Panc1 (cell line): ENCODE data around the gene SPIB. TPM values are rescaled to one million over a fixed set of nuclear protein-coding genes. Genes with fewer than 3 reads are reported as not detected.

Experiments
- ATAC-seq: fragments of 200-7000 bp; cut with Tn5 transposase; 2 replicates; pipeline ENCODE4 v1.9.1; 2020; ENCODE audit warnings: mild to moderate bottlenecking, moderate library complexity
- BruUV-seq: library from RNA; stranded (reverse); fragments of 400-500 nt; replicated peaks from 2 replicates; lab custom pipeline; 2021; lab: Mats Ljungman, UMichigan
- CTCF ChIA-PET: fragments of 300-600 bp; sonication (Branson Sonifier 250); formaldehyde crosslinking; loops from one replicate; lab custom pipeline; 2022; ENCODE audit warnings: antibody characterized with exemption; lab: Charles Lee
- POLR2A ChIA-PET: fragments of 300-600 bp; sonication (Branson Sonifier 250); formaldehyde crosslinking; loops from one replicate; lab custom pipeline; 2022; ENCODE audit warnings: antibody characterized with exemption; lab: Charles Lee
- DNase-seq: peaks from one replicate; pipeline ENCODE4 v3.0.0-alpha.2; 2010; ENCODE audit warnings: low read depth, low spot score
- H3K27ac ChIP-seq: 2 replicates; pipeline ENCODE4 v1.5.1; 2011; ENCODE audit warnings: mild to moderate bottlenecking, low read length, inconsistent platforms
- H3K27me3 ChIP-seq: fragments of 200-500 bp; sonication (Bioruptor generic); 2 replicates; pipeline ENCODE4 v1.6.0; 2014; ENCODE audit warnings: low read length, inconsistent platforms; ENCODE audit not compliant: control insufficient read depth, insufficient read depth
- H3K36me3 ChIP-seq: fragments of 200-500 bp; sonication (Bioruptor generic); 2 replicates; pipeline ENCODE4 v1.5.1; 2014; ENCODE audit warnings: inconsistent platforms, mild to moderate bottlenecking, low read length, moderate library complexity; ENCODE audit not compliant: control insufficient read depth, insufficient read depth
- H3K4me1 ChIP-seq: 2 replicates; pipeline ENCODE4 v1.5.1; 2011; ENCODE audit warnings: inconsistent platforms, mild to moderate bottlenecking, low read length, moderate library complexity; ENCODE audit not compliant: control insufficient read depth, insufficient read depth
- H3K4me3 ChIP-seq, 2 experiments: 2 replicates each; pipeline ENCODE4 v1.5.1; 2011 to 2012; ENCODE audit warnings: low read depth in 2 of 2, low read length in 2 of 2, mild to moderate bottlenecking in 2 of 2, inconsistent platforms in 1 of 2, moderate library complexity in 1 of 2
- H3K9me3 ChIP-seq: fragments of 200-500 bp; sonication (Bioruptor generic); 2 replicates; pipeline ENCODE4 v1.5.1; 2014; ENCODE audit warnings: low read depth, mild to moderate bottlenecking, inconsistent platforms, low read length, moderate library complexity; ENCODE audit not compliant: control insufficient read depth, insufficient read depth
- POLR2AphosphoS5 ChIP-seq: IDR thresholded peaks from 2 replicates; pipeline ENCODE4 v1.6.1; 2012; ENCODE audit warnings: mild to moderate bottlenecking, low read depth, low read length, moderate library complexity
- SIN3A ChIP-seq: IDR thresholded peaks from 2 replicates; pipeline ENCODE4 v1.6.1; 2012; ENCODE audit warnings: low read depth, mild to moderate bottlenecking, low read length, moderate library complexity, borderline replicate concordance; ENCODE audit not compliant: insufficient read depth
- TCF7L2 ChIP-seq: IDR thresholded peaks from 2 replicates; pipeline ENCODE4 v1.6.1; 2011; ENCODE audit warnings: mild to moderate bottlenecking, low read depth, low read length, inconsistent platforms
- in situ Hi-C: cut with HindIII; loops from 2 replicates; pipeline ENCODE4 v1.10.0; 2016; ENCODE audit warnings: low sequenced_read_pairs, low pct_unique_long_range_greater_than_20kb
- intact Hi-C: fragments of 100-400 bp; cut with micrococcal nuclease; formaldehyde crosslinking; loops from one replicate; pipeline ENCODE4 v1.10.0; 2022; ENCODE audit not compliant: unreplicated experiment
- total RNA-seq: library from RNA; stranded (reverse); gene quantifications from one replicate; pipeline ENCODE4 v1.2.1, GENCODE V29; 2021; ENCODE audit not compliant: unreplicated experiment
- TF ChIP-seq, protein P1 (sequence below): fragments of 450-650 bp; IDR thresholded peaks from 2 replicates; pipeline ENCODE4 v1.5.1; 2017; ENCODE audit warnings: mild to moderate bottlenecking
- TF ChIP-seq, protein P2 (sequence below), 2 experiments: IDR thresholded peaks; 2 replicates each; pipeline ENCODE4 v1.6.1; 2011 to 2012; ENCODE audit warnings: low read depth in 2 of 2, control low read depth in 1 of 2, low read length in 1 of 2, mild to moderate bottlenecking in 1 of 2, moderate library complexity in 1 of 2; ENCODE audit not compliant: insufficient read depth in 1 of 2

SPIB gene
- total RNA-seq, 1 experiment from 2014 or later = not detected

DNA sequence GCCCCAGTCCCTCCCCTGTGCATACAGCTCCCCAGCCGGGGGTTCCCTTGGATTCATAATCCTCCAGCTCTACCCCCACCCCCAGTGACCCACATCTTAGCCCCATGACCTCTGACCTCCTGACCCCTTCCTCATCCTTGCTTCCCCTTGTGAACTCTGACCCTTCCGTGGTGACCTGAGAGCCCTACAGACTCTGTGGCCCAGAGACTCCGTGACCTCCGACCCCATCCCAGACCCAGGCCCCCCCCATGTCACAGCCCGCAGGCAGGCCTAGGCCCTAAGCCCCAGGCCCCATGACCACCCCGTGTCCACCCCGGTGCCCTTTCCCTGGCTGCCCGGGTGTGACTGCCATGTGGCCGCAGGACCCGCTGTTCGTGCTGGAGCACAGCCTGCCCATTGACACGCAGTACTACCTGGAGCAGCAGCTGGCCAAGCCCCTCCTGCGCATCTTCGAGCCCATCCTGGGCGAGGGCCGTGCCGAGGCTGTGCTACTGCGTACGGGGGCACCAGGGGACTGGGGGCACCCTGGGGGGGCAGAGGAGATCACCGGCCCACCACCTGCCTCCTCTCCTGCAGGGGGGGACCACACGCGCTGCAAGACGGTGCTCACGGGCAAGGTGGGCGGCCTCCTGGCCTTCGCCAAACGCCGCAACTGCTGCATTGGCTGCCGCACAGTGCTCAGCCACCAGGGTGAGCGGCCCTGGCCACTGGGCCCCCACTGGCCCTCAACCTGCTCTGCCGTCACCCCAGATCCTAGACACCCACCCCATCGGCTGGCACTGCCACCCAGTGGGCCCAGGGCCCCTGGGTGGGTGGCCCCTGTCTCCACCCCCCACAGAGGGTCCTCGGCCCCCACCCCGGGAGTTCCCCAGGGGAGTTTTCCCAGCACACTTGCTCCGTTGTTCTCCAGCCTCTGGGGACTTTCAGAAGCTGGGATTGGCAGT lies 2.4 kb upstream of the SPIB start:
- BruUV-seq = no TSS peak
- peak; percentile 36 for ATAC-seq
- intact Hi-C loops = no loop called here

DNA sequence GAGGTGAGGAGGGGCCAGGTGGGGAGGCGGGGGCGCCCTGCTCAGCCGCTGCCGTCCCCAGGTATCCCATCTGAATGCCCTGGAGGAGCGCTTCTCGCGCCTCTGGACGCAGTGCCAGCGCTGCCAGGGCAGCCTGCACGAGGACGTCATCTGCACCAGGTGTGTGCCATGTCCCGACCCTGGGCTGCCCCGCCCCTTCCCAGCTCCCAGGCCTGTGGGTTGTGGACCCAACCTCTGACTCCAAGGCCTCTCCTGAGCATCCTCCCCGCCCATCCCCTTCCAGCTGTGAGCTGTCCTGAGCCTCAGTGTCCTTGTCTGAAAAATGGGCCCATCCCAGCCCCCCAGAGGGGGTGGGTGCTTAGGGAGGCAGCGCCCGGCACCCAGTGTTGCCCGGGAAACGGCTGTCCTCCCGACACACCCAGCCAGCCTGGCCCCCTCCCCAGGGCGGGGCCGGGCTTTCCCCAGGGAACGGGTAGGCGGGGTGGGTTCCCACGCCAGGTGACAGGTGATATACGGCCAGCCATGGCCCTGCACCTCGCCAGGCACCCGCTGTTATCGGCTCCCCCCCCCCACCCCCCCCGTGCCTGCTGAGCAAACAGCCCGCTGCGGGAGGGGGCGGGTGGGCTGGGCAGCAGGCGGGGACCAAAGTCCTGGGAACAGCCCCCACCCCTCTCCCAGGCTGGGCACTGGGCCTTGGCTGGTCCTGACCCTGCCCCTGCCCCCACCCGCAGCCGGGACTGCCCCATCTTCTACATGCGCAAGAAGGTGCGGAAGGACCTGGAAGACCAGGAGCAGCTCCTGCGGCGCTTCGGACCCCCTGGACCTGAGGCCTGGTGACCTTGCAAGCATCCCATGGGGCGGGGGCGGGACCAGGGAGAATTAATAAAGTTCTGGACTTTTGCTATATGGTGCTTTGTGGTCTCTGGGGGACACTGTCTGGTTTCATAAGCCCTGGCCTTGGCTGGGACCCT lies 1.3 kb upstream of the SPIB start:
- H3K27me3 ChIP-seq = no peaks in the 10 kb centered on the region
- POLR2A ChIA-PET = interaction anchor here (0.6 kb wide), 1 partner anchor 394 kb away, joined by 11 read pairs; no protein-coding TSS in a partner anchor
- no peak overlapping the region for H3K4me3 ChIP-seq
- TF ChIP-seq, protein P1, sequence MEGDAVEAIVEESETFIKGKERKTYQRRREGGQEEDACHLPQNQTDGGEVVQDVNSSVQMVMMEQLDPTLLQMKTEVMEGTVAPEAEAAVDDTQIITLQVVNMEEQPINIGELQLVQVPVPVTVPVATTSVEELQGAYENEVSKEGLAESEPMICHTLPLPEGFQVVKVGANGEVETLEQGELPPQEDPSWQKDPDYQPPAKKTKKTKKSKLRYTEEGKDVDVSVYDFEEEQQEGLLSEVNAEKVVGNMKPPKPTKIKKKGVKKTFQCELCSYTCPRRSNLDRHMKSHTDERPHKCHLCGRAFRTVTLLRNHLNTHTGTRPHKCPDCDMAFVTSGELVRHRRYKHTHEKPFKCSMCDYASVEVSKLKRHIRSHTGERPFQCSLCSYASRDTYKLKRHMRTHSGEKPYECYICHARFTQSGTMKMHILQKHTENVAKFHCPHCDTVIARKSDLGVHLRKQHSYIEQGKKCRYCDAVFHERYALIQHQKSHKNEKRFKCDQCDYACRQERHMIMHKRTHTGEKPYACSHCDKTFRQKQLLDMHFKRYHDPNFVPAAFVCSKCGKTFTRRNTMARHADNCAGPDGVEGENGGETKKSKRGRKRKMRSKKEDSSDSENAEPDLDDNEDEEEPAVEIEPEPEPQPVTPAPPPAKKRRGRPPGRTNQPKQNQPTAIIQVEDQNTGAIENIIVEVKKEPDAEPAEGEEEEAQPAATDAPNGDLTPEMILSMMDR = no peak
- TF ChIP-seq, protein P2, sequence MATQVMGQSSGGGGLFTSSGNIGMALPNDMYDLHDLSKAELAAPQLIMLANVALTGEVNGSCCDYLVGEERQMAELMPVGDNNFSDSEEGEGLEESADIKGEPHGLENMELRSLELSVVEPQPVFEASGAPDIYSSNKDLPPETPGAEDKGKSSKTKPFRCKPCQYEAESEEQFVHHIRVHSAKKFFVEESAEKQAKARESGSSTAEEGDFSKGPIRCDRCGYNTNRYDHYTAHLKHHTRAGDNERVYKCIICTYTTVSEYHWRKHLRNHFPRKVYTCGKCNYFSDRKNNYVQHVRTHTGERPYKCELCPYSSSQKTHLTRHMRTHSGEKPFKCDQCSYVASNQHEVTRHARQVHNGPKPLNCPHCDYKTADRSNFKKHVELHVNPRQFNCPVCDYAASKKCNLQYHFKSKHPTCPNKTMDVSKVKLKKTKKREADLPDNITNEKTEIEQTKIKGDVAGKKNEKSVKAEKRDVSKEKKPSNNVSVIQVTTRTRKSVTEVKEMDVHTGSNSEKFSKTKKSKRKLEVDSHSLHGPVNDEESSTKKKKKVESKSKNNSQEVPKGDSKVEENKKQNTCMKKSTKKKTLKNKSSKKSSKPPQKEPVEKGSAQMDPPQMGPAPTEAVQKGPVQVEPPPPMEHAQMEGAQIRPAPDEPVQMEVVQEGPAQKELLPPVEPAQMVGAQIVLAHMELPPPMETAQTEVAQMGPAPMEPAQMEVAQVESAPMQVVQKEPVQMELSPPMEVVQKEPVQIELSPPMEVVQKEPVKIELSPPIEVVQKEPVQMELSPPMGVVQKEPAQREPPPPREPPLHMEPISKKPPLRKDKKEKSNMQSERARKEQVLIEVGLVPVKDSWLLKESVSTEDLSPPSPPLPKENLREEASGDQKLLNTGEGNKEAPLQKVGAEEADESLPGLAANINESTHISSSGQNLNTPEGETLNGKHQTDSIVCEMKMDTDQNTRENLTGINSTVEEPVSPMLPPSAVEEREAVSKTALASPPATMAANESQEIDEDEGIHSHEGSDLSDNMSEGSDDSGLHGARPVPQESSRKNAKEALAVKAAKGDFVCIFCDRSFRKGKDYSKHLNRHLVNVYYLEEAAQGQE (IDR thresholded peaks at IDR 0.05; ENCODE audit: insufficient read depth in 1 of 2, low read depth in 2 of 2, low read length in 1 of 2) = no peak
- TF ChIP-seq POLR2AphosphoS5 = no peak; the same call in 1 of the 2 replicates
- no peak for TF ChIP-seq TCF7L2
- TF ChIP-seq SIN3A = no peak
- H3K4me1 ChIP-seq = no peaks in the 10 kb centered on the region
- in situ Hi-C loops = no loop called here
- no TSS peak for BruUV-seq
- ATAC-seq (peak; percentile 37), DNase-seq (no peak)
- H3K27ac ChIP-seq = no peak overlapping the region
- H3K36me3 ChIP-seq = no peaks in the 10 kb centered on the region
- CTCF ChIA-PET = interaction anchor here (0.5 kb wide), 1 partner anchor 28 kb away, joined by 5 read pairs; no protein-coding TSS in a partner anchor
- H3K9me3 ChIP-seq = no peaks in the 10 kb centered on the region
- intact Hi-C loops = no loop called here

More for the DNA sequence above, 2.4 kb upstream of the SPIB start:
- CTCF ChIA-PET = interaction anchor here (0.6 kb wide), 1 partner anchor 47 kb away, joined by 3 read pairs; no protein-coding TSS in a partner anchor
- Histone ChIP-seq H3K27ac (no peak overlapping the region), H3K9me3 (no peaks in the 10 kb centered on the region), H3K36me3 (no peaks in the 10 kb centered on the region), H3K27me3 (no peaks in the 10 kb centered on the region), H3K4me1 (no peaks in the 10 kb centered on the region), H3K4me3 (no peak overlapping the region)
- in situ Hi-C loops = no loop called here
- TF ChIP-seq, protein P2 (IDR thresholded peaks at IDR 0.05; ENCODE audit: insufficient read depth in 1 of 2, low read depth in 2 of 2, low read length in 1 of 2) = no peak
- TF ChIP-seq TCF7L2 = no peak
- TF ChIP-seq, protein P1 = no peak
- DNase-seq = no peak
- POLR2A ChIA-PET = interaction anchor here (0.6 kb wide), 1 partner anchor 393 kb away, joined by 11 read pairs; no protein-coding TSS in a partner anchor
